Heart right ventricle (tissue), 16 donors: ENCODE measurements around the gene NOSIP. TPM values are rescaled to one million over a fixed set of nuclear protein-coding genes. Genes with fewer than 3 reads are reported as not detected.

ENCODE experiments used
- ATAC-seq, 8 donors: fragments of 200-7000 bp; cut with Tn5 transposase; one replicate each; pipeline ENCODE4 v1.9.1; 2020; ENCODE audit warnings: mild to moderate bottlenecking in 8 of 8, moderate library complexity in 8 of 8, moderate number of reproducible peaks in 1 of 8
- DNase-seq, 2 donors: peaks; one replicate each; pipeline ENCODE4 v3.0.0-alpha.2; 2020
- H3K27ac ChIP-seq, 10 donors: fragments of 200-600 bp; sonication (generic) in 2 of 10; one replicate each; pipeline versions ENCODE4 v1.5.0 to v1.8.0; 2020 to 2022; ENCODE audit warnings: mild to moderate bottlenecking in 3 of 10
- H3K27me3 ChIP-seq, 7 donors: fragments of 200-600 bp; one replicate each; pipeline ENCODE4 v1.8.0; 2021 to 2022; ENCODE audit warnings: mild to moderate bottlenecking in 2 of 7
- H3K36me3 ChIP-seq, 9 donors: fragments of 200-600 bp; sonication (generic) in 1 of 9; one replicate each; pipeline versions ENCODE4 v1.5.0 to v1.8.0; 2020 to 2022; ENCODE audit warnings: mild to moderate bottlenecking in 2 of 9
- H3K4me1 ChIP-seq, 9 donors: fragments of 200-600 bp; sonication (generic) in 1 of 9; one replicate each; pipeline versions ENCODE4 v1.5.0 to v1.8.0; 2020 to 2022; ENCODE audit warnings: mild to moderate bottlenecking in 4 of 9
- H3K4me3 ChIP-seq, 10 donors: fragments of 200-600 bp; sonication (generic) in 2 of 10; one replicate each; pipeline versions ENCODE4 v1.5.0 to v1.8.0; 2020 to 2022; ENCODE audit warnings: mild to moderate bottlenecking in 7 of 10, moderate library complexity in 2 of 10
- H3K9me3 ChIP-seq, 11 donors: fragments of 200-600 bp in 10 of 11; sonication (generic) in 2 of 11; one replicate each; pipeline versions ENCODE4 v1.5.0 to v1.8.0; 2013 to 2022; ENCODE audit warnings: mild to moderate bottlenecking in 2 of 11, control low read depth in 1 of 11, moderate library complexity in 1 of 11
- WGBS, 2 donors: extraction: QIAGEN DNeasy Blood & Tissue Kit; methylation state at CpG; one replicate each; pipeline ENCODE4 v1.1.7; 2013; ENCODE audit warnings: inconsistent platforms in 1 of 2; 5-methylcytosine and 5-hydroxymethylcytosine counted together
- intact Hi-C, 10 donors: fragments of 100-400 bp; cut with DNase I; formaldehyde crosslinking; loops; one replicate each; pipeline versions ENCODE4 v1.11.1 to v1.14.2; 2022
- polyA plus RNA-seq, 2 donors: library from polyadenylated mRNA; stranded (reverse); fragments of 200-250 nt; gene quantifications; one replicate each; pipeline ENCODE4 v1.2.3, GENCODE V29; 2013
- total RNA-seq, 10 donors: library from RNA; stranded (reverse); fragmentation: NEBNext Ultra II Directional in 3 of 10; extraction: Animal tissue kit (Norgen Biotek cat#: 25700) in 3 of 10; gene quantifications; one replicate each; pipeline versions ENCODE4 v1.2.1 to v1.2.4, GENCODE V29; 2021 to 2023
- TF ChIP-seq, protein P1 (sequence below), 9 donors: fragments of 200-600 bp; sonication (generic) in 2 of 9; IDR thresholded peaks; one replicate each; pipeline versions ENCODE4 v1.5.0 to v1.8.0; 2021 to 2022; ENCODE audit warnings: antibody characterized with exemption in 9 of 9, mild to moderate bottlenecking in 5 of 9, moderate library complexity in 1 of 9
- donor health status: Arrhythmogenic right ventricular cardiomyopathy.
- donor health status: ischemic (EF 13 %, LVEDD 7.1; RV severe dilation, severe dysfunction).
- donor health status: healthy with polysubstance abuse.
- donor health status: DM: no; HTN: yes; CAD: no.
- donor health status: DM: no; HTN: no; CAD: no.
- donor health status: ischemic (EF 25% LVEDD 6.9; RV normal size, moderate dysfunction).
- donor health status: ischemic (EF 25% LVEDD 5.7; RV mildly dilated, moderate dysfunction).
- donor health status: healthy.
- donor health status: DM: yes; HTN: yes; CAD: no.
- donor health status: Ischemic cardiomyopathy.
- donor health status: ischemic (EF 35%, LVEDD 5.7; RV mildly dilated, moderate dysfunction).
- donor health status: nonischemic (EF 11% LVEDD 7.7; RV severe dilation, severe dysfunction).
- donor health status: DM: yes; HTN: yes; CAD: no.
- donor health status: PGD.
- donor health status: ischemic (EF 29% LVEDD 5.4; RV normal size, mild dysfunction).
- donor health status: nonischemic (EF 23%, LVEDD 6.1; RV moderate dilation, normal function).

The NOSIP gene
- total and polyA plus RNA-seq, 12 donors = 38.0 to 120 (median 46.6) TPM

DNA sequence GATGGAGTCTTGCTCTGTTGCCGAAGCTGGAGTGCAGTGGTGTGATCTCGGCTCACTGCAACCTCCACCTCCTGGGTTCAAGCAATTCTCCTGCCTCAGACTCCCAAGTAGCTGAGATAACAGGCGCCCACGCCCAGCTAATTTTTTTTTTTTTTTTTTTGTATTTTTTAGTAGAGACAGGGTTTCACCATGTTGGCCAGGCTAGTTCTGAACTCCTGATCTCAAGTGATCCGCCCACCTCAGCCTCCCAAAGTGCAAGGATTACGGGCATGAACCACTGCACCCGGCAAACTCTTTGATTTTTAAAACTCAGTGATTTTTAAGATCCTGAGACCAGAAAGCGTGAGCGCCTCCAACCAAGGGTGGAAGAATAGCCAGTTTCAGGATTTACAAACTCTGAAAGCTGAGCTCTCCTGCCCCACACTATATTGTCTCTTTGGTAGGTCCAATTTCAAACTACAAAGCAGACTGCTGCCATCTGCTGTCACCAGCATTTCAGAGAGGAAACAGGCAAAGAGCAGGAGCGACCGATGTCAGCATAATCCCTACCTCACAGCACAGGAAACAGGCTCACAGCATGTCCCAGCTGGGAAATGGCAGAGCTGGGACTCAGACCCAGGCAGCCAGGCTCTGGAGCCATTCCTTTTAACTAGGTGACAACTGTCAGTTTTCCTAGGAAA is 9.2 kb downstream of the NOSIP start:
- peak; percentile 52 to 80 (median 70) for ATAC-seq
- WGBS, 2 donors = 61 to 64% methylated on average over 11 of the region's 11 CpGs
- no peak for DNase-seq
- no peaks in the 10 kb centered on the region for H3K9me3 ChIP-seq
- peaks cover 8 to 39% (median 24%) of the 10 kb centered on the region in 9 donors for H3K4me1 ChIP-seq
- H3K27me3 ChIP-seq = no peaks in the 10 kb centered on the region
- TF ChIP-seq, protein P1, sequence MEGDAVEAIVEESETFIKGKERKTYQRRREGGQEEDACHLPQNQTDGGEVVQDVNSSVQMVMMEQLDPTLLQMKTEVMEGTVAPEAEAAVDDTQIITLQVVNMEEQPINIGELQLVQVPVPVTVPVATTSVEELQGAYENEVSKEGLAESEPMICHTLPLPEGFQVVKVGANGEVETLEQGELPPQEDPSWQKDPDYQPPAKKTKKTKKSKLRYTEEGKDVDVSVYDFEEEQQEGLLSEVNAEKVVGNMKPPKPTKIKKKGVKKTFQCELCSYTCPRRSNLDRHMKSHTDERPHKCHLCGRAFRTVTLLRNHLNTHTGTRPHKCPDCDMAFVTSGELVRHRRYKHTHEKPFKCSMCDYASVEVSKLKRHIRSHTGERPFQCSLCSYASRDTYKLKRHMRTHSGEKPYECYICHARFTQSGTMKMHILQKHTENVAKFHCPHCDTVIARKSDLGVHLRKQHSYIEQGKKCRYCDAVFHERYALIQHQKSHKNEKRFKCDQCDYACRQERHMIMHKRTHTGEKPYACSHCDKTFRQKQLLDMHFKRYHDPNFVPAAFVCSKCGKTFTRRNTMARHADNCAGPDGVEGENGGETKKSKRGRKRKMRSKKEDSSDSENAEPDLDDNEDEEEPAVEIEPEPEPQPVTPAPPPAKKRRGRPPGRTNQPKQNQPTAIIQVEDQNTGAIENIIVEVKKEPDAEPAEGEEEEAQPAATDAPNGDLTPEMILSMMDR (IDR thresholded peaks at IDR 0.05) = peak in 5 of 9 donors; percentile 20 to 46 (median 36)
- no peak overlapping the region for H3K4me3 ChIP-seq
- H3K27ac ChIP-seq = peak overlapping the region in 9 of 10 donors; percentile 19 to 83 (median 79)
- intact Hi-C loops = loop anchor here in 5 of 10 donors (2.0 to 10.0 kb wide), 4 partner anchors 68 to 179 kb away; partner anchors contain the start of genes RPS11 (in 2 of the 5) and PRMT1 (in 1 of the 5)
- peaks cover 0 to 45% (median 13%) of the 10 kb centered on the region in 9 donors for H3K36me3 ChIP-seq

DNA sequence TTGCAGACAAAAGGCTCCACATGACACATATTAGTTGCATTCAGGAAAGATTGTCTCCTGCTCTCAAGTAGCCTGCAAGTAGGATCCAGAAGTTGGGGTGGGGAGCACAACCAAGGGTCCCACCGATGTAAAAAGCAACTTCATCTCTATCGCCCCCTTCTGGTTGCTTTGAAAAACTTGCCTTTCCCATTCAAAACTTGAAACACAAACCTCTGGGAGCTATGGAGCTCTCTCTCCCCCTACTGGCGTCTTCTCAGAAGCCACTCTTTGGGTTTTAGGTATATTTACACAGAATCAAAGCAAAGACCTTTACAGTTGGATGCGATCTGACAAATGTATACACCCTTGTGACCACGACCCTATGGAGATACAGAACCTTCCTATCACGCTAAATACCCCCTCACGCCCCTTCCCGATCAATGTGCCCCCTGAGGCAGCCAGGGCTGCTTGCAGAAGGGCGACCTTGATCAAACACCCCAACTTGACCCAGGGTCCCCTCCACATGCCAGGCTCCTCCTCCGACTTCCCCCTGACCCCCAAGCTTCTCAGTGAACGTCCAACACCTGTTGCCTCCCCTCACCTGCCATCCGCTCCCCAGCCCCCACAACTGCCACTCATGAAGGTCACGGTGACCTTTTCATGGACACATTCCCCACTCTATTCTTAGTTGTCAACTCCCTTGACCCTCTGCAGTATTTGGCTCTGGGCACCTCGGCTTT is 10.1 kb downstream of the NOSIP start:
- Histone ChIP-seq H3K27ac (peak overlapping the region in 9 of 10 donors; percentile 19 to 83 (median 79)), H3K36me3 (peaks cover 0 to 36% (median 5%) of the 10 kb centered on the region in 9 donors), H3K9me3 (no peaks in the 10 kb centered on the region), H3K4me3 (no peak overlapping the region), H3K27me3 (no peaks in the 10 kb centered on the region), H3K4me1 (peaks cover 8 to 48% (median 31%) of the 10 kb centered on the region in 9 donors)
- TF ChIP-seq, protein P1 (IDR thresholded peaks at IDR 0.05) = peak; percentile 95 to 99 (median 98)
- intact Hi-C loops = loop anchor here in 5 of 10 donors (2.0 to 10.0 kb wide), 4 partner anchors 67 to 178 kb away; partner anchors contain the start of genes RPS11 (in 2 of the 5) and PRMT1 (in 1 of the 5)
- WGBS, 2 donors = 23 to 32% methylated on average over 14 of the region's 14 CpGs
- DNase-seq = peak in 1 of 2 donors; percentile 74
- peak; percentile 58 to 84 (median 73) for ATAC-seq

DNA sequence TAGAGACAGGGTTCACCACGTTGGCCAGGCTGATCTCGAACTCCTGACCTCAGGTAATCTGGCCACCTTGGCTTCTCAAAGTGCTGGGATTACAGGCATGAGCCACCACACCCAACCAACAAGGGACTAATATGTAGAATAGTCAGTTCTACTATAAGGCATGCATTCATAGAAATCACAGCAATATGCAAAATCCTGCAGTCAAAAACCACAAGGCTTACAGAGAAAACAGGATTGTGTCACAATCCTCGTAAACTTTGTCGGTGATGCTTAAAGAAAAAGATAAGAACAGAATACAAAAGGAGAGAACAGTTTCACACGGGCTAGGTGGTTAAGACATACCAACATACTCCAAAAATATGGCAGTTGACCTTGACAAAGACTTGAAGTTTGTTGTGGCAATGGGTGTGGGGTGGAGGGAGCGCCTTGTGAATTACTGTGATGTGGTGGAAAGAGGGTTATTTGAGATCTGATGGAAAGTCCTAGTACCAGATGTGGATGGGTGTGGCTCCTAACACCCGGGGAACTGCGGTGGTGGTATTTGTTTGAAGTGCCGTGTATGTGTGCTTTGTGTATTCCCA is 12.4 kb downstream of the NOSIP start:
- peak overlapping the region in 3 of 10 donors; percentile 32 to 59 (median 35) for H3K27ac ChIP-seq
- no peaks in the 10 kb centered on the region for H3K9me3 ChIP-seq
- ATAC-seq = no peak
- H3K4me1 ChIP-seq = peaks cover 8 to 71% (median 42%) of the 10 kb centered on the region in 9 donors
- peaks cover 0 to 22% (median 0%) of the 10 kb centered on the region in 9 donors for H3K36me3 ChIP-seq
- no peaks in the 10 kb centered on the region for H3K27me3 ChIP-seq
- no peak for DNase-seq
- intact Hi-C loops = no loop called here
- H3K4me3 ChIP-seq = no peak overlapping the region
- TF ChIP-seq, protein P1 (IDR thresholded peaks at IDR 0.05) = no peak
- WGBS, 2 donors = 61 to 64% methylated on average over 9 of the region's 9 CpGs

DNA sequence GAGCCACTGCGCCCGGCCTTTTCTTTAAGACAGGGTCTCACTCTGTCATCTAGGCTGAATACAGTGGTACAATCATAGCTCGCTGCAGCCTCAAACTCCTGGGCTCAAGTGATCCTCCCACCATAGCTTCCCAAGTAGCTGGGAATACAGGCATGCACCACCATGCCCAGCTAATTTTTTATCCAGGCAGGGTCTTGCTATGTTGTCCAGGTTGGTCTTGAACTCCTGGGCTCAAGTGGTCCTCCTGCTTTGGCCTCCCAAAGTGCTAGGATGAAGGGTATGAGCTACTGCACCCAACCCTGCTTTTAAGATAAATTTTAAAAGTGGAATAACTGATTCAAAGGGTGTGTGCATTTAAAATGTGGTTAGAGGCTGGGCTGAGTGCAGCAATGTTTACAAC is 14.1 kb downstream of the NOSIP start:
- H3K27ac ChIP-seq = peak overlapping the region in 1 of 10 donors; percentile 65
- 96 to 98% methylated on average over 3 of the region's 3 CpGs for WGBS, 2 donors
- ATAC-seq = no peak

More for the DNA sequence above, 14.1 kb downstream of the NOSIP start:
- TF ChIP-seq, protein P1 (IDR thresholded peaks at IDR 0.05) = no peak
- no peaks in the 10 kb centered on the region for H3K9me3 ChIP-seq
- peaks cover 0 to 24% (median 0%) of the 10 kb centered on the region in 9 donors for H3K36me3 ChIP-seq
- DNase-seq = no peak
- peaks cover 6 to 77% (median 38%) of the 10 kb centered on the region in 9 donors for H3K4me1 ChIP-seq
- intact Hi-C loops = no loop called here
- H3K27me3 ChIP-seq = no peaks in the 10 kb centered on the region
- no peak overlapping the region for H3K4me3 ChIP-seq
